OCI-LY1 (cell line): ENCODE data around the gene CDKN1C.
A peak's percentile ranks its signal among the peaks of the same experiment; 100 is the strongest.

Source experiments
- H2AFZ ChIP-seq: fragments of 200-600 bp; sonication (generic), shearing (Covaris generic); 2 replicates; pipeline ENCODE4 v1.6.0; 2014; ENCODE audit warnings: antibody characterized with exemption, mild to moderate bottlenecking, low read length
- H3F3A ChIP-seq: fragments of 200-600 bp; sonication (generic), shearing (Covaris generic); 2 replicates; pipeline ENCODE4 v1.6.0; 2014; ENCODE audit warnings: mild to moderate bottlenecking, antibody characterized with exemption, low read length, moderate library complexity; ENCODE audit not compliant: insufficient read depth
- H3K27ac ChIP-seq: fragments of 200-600 bp; sonication (generic); 2 replicates; pipeline ENCODE4 v1.5.1; 2014; ENCODE audit warnings: low read length, mixed run types, mild to moderate bottlenecking, low read depth; ENCODE audit not compliant: poor library complexity, severe bottlenecking
- H3K27me3 ChIP-seq: fragments of 200-600 bp; sonication (generic); 2 replicates; pipeline ENCODE4 v1.6.0; 2014; ENCODE audit warnings: antibody characterized with exemption, mild to moderate bottlenecking, low read length, moderate library complexity; ENCODE audit not compliant: insufficient read depth
- H3K36me3 ChIP-seq: fragments of 200-600 bp; sonication (generic); 2 replicates; pipeline ENCODE4 v1.6.1; 2014; ENCODE audit warnings: mild to moderate bottlenecking, antibody characterized with exemption, low read length, moderate library complexity, mixed read lengths; ENCODE audit not compliant: insufficient read depth
- H3K4me1 ChIP-seq: fragments of 200-600 bp; sonication (generic); 2 replicates; pipeline ENCODE4 v1.5.1; 2014; ENCODE audit warnings: mild to moderate bottlenecking, low read length, moderate library complexity; ENCODE audit not compliant: insufficient read depth, severe bottlenecking
- H3K4me2 ChIP-seq: fragments of 200-600 bp; sonication (generic), shearing (Covaris generic); 2 replicates; pipeline ENCODE4 v1.6.1; 2014; ENCODE audit warnings: low read length
- H3K4me3 ChIP-seq: fragments of 200-600 bp; sonication (generic); 2 replicates; pipeline ENCODE4 v1.5.1; 2014; ENCODE audit warnings: low read length, low read depth, mild to moderate bottlenecking, mixed read lengths; ENCODE audit not compliant: poor library complexity, severe bottlenecking
- H3K79me2 ChIP-seq: fragments of 200-600 bp; shearing (Covaris generic); 2 replicates; pipeline ENCODE4 v1.6.1; 2016; ENCODE audit warnings: mixed run types, low read length, mixed read lengths; ENCODE audit not compliant: insufficient read depth
- H3K9ac ChIP-seq: fragments of 200-600 bp; sonication (generic), shearing (Covaris generic); 2 replicates; pipeline ENCODE4 v1.6.1; 2014; ENCODE audit warnings: mild to moderate bottlenecking, low read length, mixed read lengths
- H3K9me2 ChIP-seq: fragments of 200-600 bp; sonication (generic), shearing (Covaris generic); 2 replicates; pipeline ENCODE4 v1.6.1; 2014; ENCODE audit warnings: low read depth, mild to moderate bottlenecking, low read length, mixed read lengths
- H3K9me3 ChIP-seq: fragments of 200-600 bp; shearing (Covaris generic); 2 replicates; pipeline ENCODE4 v1.6.1; 2014; ENCODE audit warnings: low read length, mixed read lengths
- H4K20me1 ChIP-seq: fragments of 200-600 bp; sonication (generic), shearing (Covaris generic); 2 replicates; pipeline ENCODE4 v1.6.0; 2016; ENCODE audit warnings: mild to moderate bottlenecking, low read length; ENCODE audit not compliant: insufficient read depth
- EZH2 ChIP-seq: fragments of 200-600 bp; sonication (generic), shearing (Covaris generic); IDR thresholded peaks from 2 replicates; pipeline ENCODE4 v1.8.0; 2017; ENCODE audit warnings: borderline replicate concordance, mixed run types, mild to moderate bottlenecking, antibody characterized with exemption, low read length, moderate library complexity, mixed read lengths
- TF ChIP-seq, protein P1 (sequence below): fragments of 200-600 bp; sonication (generic), shearing (Covaris generic); IDR thresholded peaks from 2 replicates; pipeline ENCODE4 v1.5.1; 2017; ENCODE audit warnings: mild to moderate bottlenecking, antibody characterized with exemption, low read length, moderate library complexity, mixed read lengths

The CDKN1C gene

DNA sequence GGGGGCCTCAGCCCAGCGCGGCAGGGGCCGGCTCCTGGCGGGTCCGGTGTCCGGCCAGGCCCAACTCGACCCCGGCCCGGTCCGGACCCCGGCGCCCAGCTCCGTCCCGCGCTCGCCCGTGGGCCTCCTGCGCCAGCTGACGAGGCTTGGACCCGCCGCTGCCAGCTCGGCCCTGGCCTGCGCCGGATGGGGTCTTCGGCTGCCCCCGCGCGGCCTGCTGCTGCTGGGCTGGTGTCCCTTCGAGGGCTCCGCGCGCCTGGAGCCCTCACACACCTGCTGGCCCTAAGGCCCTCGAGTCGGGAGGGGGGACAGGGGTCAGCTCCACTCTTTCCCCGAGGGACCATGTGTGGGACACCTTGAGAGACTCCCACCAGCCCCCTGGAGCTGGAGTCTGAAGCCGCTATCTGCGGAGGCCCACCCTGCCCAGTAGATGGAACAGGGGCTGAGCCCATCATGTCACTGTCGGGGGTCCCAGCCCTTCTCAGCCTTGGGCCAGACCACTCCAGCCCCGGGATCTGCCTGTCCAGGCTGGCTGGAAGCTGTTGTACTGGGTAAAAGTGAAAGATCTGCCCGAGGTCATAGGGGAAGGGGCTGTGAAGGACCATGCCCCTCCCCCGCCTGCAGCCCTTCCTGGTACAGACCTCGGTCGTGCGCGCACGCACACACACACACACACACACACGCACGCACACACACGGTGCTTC, 768 bp upstream of the CDKN1C start:
- H3K4me2 ChIP-seq, result no peak overlapping the region
- no peaks in the 10 kb centered on the region for H3K36me3 ChIP-seq
- no peak overlapping the region for H3K27ac ChIP-seq
- no peaks in the 10 kb centered on the region for H3K9me3 ChIP-seq
- no peak overlapping the region for H3K9ac ChIP-seq
- no peaks in the 10 kb centered on the region for H3K79me2 ChIP-seq
- H3F3A ChIP-seq, result no peaks in the 10 kb centered on the region
- no peak overlapping the region for H3K4me3 ChIP-seq
- no peak overlapping the region for H2AFZ ChIP-seq
- TF ChIP-seq, protein P1, sequence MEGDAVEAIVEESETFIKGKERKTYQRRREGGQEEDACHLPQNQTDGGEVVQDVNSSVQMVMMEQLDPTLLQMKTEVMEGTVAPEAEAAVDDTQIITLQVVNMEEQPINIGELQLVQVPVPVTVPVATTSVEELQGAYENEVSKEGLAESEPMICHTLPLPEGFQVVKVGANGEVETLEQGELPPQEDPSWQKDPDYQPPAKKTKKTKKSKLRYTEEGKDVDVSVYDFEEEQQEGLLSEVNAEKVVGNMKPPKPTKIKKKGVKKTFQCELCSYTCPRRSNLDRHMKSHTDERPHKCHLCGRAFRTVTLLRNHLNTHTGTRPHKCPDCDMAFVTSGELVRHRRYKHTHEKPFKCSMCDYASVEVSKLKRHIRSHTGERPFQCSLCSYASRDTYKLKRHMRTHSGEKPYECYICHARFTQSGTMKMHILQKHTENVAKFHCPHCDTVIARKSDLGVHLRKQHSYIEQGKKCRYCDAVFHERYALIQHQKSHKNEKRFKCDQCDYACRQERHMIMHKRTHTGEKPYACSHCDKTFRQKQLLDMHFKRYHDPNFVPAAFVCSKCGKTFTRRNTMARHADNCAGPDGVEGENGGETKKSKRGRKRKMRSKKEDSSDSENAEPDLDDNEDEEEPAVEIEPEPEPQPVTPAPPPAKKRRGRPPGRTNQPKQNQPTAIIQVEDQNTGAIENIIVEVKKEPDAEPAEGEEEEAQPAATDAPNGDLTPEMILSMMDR, result no peak
- TF ChIP-seq EZH2, result no peak
- H3K4me1 ChIP-seq, result no peaks in the 10 kb centered on the region
- no peaks in the 10 kb centered on the region for H4K20me1 ChIP-seq
- H3K9me2 ChIP-seq, result no peaks in the 10 kb centered on the region
- H3K27me3 ChIP-seq, result peaks cover 7% of the 10 kb centered on the region; the same call in 1 of the 2 replicates

DNA sequence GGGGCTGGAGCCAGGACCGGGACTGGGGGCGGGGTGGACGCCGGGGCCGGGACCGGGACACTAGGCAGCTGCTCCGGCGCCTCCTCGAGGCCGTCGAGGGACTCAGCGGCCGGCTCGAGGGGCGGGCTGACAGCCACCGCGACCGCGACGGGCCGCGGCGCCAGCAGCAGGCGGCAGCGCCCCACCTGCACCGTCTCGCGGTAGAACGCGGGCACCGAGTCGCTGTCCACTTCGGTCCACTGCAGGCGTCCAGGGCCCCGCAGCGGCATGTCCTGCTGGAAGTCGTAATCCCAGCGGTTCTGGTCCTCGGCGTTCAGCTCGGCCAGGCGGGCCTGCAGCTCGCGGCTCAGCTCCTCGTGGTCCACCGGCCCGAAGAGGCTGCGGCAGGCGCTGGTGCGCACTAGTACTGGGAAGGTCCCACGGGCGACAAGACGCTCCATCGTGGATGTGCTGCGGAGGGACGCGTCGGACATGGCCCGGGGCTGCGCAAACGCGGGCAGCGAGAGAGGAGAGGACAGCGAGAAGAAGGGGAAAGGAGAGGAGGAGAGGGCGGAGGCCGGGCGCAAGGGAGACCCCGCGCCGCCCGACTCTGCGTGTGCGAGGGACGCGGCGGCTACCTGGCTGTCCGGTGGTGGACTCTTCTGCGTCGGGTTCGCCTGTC, 428 bp downstream of the CDKN1C start:
- Histone ChIP-seq H3K36me3 (no peaks in the 10 kb centered on the region), H3K4me1 (no peaks in the 10 kb centered on the region), H2AFZ (no peak overlapping the region), H3K9me2 (no peaks in the 10 kb centered on the region), H3K9me3 (no peaks in the 10 kb centered on the region), H3K79me2 (no peaks in the 10 kb centered on the region), H3K4me3 (peak overlapping the region; percentile 25), H4K20me1 (no peaks in the 10 kb centered on the region), H3K27ac (no peak overlapping the region), H3K9ac (no peak overlapping the region), H3K27me3 (peaks cover 7% of the 10 kb centered on the region; the same call in 1 of the 2 replicates), H3F3A (no peaks in the 10 kb centered on the region), H3K4me2 (no peak overlapping the region)
- no peak for TF ChIP-seq EZH2
- TF ChIP-seq, protein P1, result no peak

DNA sequence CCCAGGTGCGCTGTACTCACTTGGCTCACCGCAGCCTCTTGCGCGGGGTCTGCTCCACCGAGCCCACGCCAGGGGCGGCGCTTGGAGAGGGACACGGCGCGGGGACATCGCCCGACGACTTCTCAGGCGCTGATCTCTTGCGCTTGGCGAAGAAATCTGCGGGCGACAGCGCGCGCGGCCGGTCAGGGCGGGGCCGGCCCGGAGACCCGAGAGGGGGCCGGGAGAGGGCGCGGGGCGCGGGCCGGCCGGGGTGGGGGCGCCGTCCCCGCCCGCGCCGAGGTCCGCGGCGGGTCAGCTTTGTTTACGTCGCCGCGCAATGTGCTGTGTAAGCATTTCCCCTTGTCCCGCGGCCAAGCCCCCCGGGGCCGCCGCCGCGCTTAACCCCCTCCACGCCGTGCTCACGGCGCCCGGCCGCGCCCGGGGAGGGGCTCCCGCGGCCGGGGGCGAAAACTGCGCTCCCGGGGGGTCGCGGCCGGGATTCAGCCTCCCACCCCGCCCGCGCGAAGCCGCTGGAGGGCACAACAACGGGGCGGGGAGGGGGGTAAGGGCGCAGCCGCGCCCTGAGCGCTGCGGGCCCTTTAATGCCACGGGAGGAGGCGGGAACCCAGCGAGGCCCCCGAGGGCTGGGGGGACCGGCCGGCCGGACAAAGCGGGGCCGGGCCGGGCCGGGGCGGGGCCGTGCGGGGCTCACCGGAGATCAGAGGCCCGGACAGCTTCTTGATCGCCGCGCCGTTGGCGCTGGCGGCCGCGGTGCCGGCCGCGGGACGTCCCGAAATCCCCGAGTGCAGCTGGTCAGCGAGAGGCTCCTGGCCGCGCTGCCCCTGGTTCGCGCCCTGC, 1.4 kb downstream of the CDKN1C start:
- Histone ChIP-seq H3K79me2 (no peaks in the 10 kb centered on the region), H3K9me2 (no peaks in the 10 kb centered on the region), H4K20me1 (no peaks in the 10 kb centered on the region), H3K9ac (no peak overlapping the region), H3F3A (no peaks in the 10 kb centered on the region), H3K27ac (no peak overlapping the region), H3K4me3 (no peak overlapping the region), H2AFZ (no peak overlapping the region), H3K9me3 (no peaks in the 10 kb centered on the region), H3K36me3 (no peaks in the 10 kb centered on the region), H3K27me3 (peaks cover 5% of the 10 kb centered on the region; the same call in 1 of the 2 replicates), H3K4me1 (no peaks in the 10 kb centered on the region), H3K4me2 (no peak overlapping the region)
- no peak for TF ChIP-seq EZH2
- TF ChIP-seq, protein P1, result no peak
